HG02852 (cell line): ENCODE data around the gene SLC30A5.
"Not testable (repeated sequence)": the region's sequence is repeated elsewhere in the genome, so short reads cannot be mapped to it uniquely, and the experiment has no call there.

Experiments used
- ATAC-seq: cut with Tn5 transposase; IDR thresholded peaks from one replicate; pipeline ENCODE4 v1.9.1; 2021; ENCODE audit warnings: mild to moderate bottlenecking, moderate library complexity; ENCODE audit not compliant: unreplicated experiment

SLC30A5 gene

GRCh38 chr5:69103521-69103920 is 9.7 kb downstream of the SLC30A5 start:
- no peak for ATAC-seq

GRCh38 chr5:69105996-69106906 is 12.4 kb downstream of the SLC30A5 start:
- peak; percentile 93 for ATAC-seq

GRCh38 chr5:69108367-69108766 is 14.6 kb downstream of the SLC30A5 start:
- ATAC-seq, result not testable (repeated sequence)

GRCh38 chr5:69113851-69114250 is 20.0 kb downstream of the SLC30A5 start:
- no peak for ATAC-seq

GRCh38 chr5:69115526-69115925 is 21.7 kb downstream of the SLC30A5 start:
- ATAC-seq, result no peak

GRCh38 chr5:69129413-69129812 is 35.6 kb downstream of the SLC30A5 start:
- no peak for ATAC-seq

GRCh38 chr5:69130241-69130640 is 36.4 kb downstream of the SLC30A5 start:
- no peak for ATAC-seq

GRCh38 chr5:69131304-69131703 is 37.5 kb downstream of the SLC30A5 start:
- ATAC-seq, result no peak

GRCh38 chr5:69134126-69134525 is 40.3 kb downstream of the SLC30A5 start:
- ATAC-seq, result no peak

- peak; percentile 94 for ATAC-seq
These were observed 42.5 kb downstream of the SLC30A5 start for GRCh38 chr5:69136293-69136692.

- ATAC-seq, result not testable (repeated sequence)
These were observed 43.4 kb downstream of the SLC30A5 start for GRCh38 chr5:69137208-69137607.

- ATAC-seq, result no peak
These were observed 44.0 kb downstream of the SLC30A5 start for GRCh38 chr5:69137807-69138206.

- no peak for ATAC-seq
These were observed 45.0 kb downstream of the SLC30A5 start for GRCh38 chr5:69138766-69139165.

GRCh38 chr5:69140239-69140638 is 46.4 kb downstream of the SLC30A5 start:
- ATAC-seq, result not testable (repeated sequence)

- no peak for ATAC-seq
These were observed 47.0 kb downstream of the SLC30A5 start for GRCh38 chr5:69140827-69141226.

- not testable (repeated sequence) for ATAC-seq
These were observed 54.8 kb downstream of the SLC30A5 start for GRCh38 chr5:69148576-69148975.

- no peak for ATAC-seq
These were observed 55.3 kb downstream of the SLC30A5 start for GRCh38 chr5:69148981-69149675.

GRCh38 chr5:69149676-69150010 is 55.8 kb downstream of the SLC30A5 start:
- no peak for ATAC-seq

GRCh38 chr5:69152731-69153130 is 58.9 kb downstream of the SLC30A5 start:
- ATAC-seq, result no peak

- no peak for ATAC-seq
These were observed 62.6 kb downstream of the SLC30A5 start for GRCh38 chr5:69156456-69156855.

GRCh38 chr5:69158039-69158438 is 64.2 kb downstream of the SLC30A5 start:
- ATAC-seq, result no peak

GRCh38 chr5:69160651-69161050 is 66.8 kb downstream of the SLC30A5 start:
- ATAC-seq, result no peak
